SU-DHL-6 (cell line): Measurements from ENCODE around the gene ALOX5AP.

ENCODE experiments used
- H2AFZ ChIP-seq: fragments of 200-600 bp; sonication (generic); 2 replicates; pipeline ENCODE4 v1.6.1; 2014; ENCODE audit warnings: low read depth, mild to moderate bottlenecking, moderate library complexity, mixed read lengths, antibody characterized with exemption, low read length; ENCODE audit not compliant: severe bottlenecking
- H3F3A ChIP-seq: fragments of 200-600 bp; shearing (Covaris generic); 2 replicates; pipeline ENCODE4 v1.6.0; 2016; ENCODE audit warnings: antibody characterized with exemption, mild to moderate bottlenecking; ENCODE audit not compliant: insufficient read depth
- H3K27ac ChIP-seq: fragments of 200-600 bp; sonication (generic); 2 replicates; pipeline ENCODE4 v1.5.1; 2016; ENCODE audit warnings: low read depth, mild to moderate bottlenecking, low read length, moderate library complexity, mixed read lengths
- H3K27me3 ChIP-seq: fragments of 200-600 bp; sonication (generic), shearing (Covaris generic); 2 replicates; pipeline ENCODE4 v1.6.0; 2014; ENCODE audit warnings: mild to moderate bottlenecking, low read length
- H3K36me3 ChIP-seq: fragments of 200-600 bp; sonication (generic); 2 replicates; pipeline ENCODE4 v1.6.1; 2014; ENCODE audit warnings: mild to moderate bottlenecking, low read length, mixed read lengths
- H3K4me2 ChIP-seq: fragments of 300-600, 200-600 bp; shearing (Covaris generic), sonication (generic); 2 replicates; pipeline ENCODE4 v1.6.0; 2014; ENCODE audit warnings: low read length, low read depth, mild to moderate bottlenecking; ENCODE audit not compliant: poor library complexity, severe bottlenecking
- H3K4me3 ChIP-seq: fragments of 200-600 bp; sonication (generic); 2 replicates; pipeline ENCODE4 v1.5.1; 2014; ENCODE audit warnings: antibody characterized with exemption, low read length, mild to moderate bottlenecking, mixed read lengths; ENCODE audit not compliant: insufficient read depth, poor library complexity, severe bottlenecking
- H3K79me2 ChIP-seq: fragments of 200-600 bp; sonication (generic); 2 replicates; pipeline ENCODE4 v1.6.1; 2014; ENCODE audit warnings: mild to moderate bottlenecking, low read length, moderate library complexity; ENCODE audit not compliant: insufficient read depth
- H3K9ac ChIP-seq: fragments of 200-600 bp; sonication (generic); 2 replicates; pipeline ENCODE4 v1.7.0; 2014; ENCODE audit warnings: mild to moderate bottlenecking, low read length
- H3K9me2 ChIP-seq: fragments of 200-600 bp; sonication (generic); replicated peaks from 2 replicates; pipeline ENCODE4 v1.6.1; 2014; ENCODE audit warnings: low read length; ENCODE audit not compliant: insufficient read depth
- H3K9me3 ChIP-seq: fragments of 200-600 bp; sonication (generic); 2 replicates; pipeline ENCODE4 v1.6.1; 2014; ENCODE audit warnings: low read length, mixed read lengths; ENCODE audit not compliant: insufficient read depth
- H4K20me1 ChIP-seq: fragments of 200-600 bp; sonication (generic); 2 replicates; pipeline ENCODE4 v1.6.1; 2014; ENCODE audit warnings: low read depth, mild to moderate bottlenecking, antibody characterized with exemption, low read length, moderate library complexity, mixed read lengths
- EZH2phosphoT487 ChIP-seq: fragments of 200-600 bp; sonication (generic), shearing (Covaris generic); conservative IDR thresholded peaks from 2 replicates; pipeline ENCODE4 v1.6.1; 2018; ENCODE audit warnings: mild to moderate bottlenecking, antibody characterized with exemption, low read length, moderate library complexity, mixed read lengths
- TF ChIP-seq, protein P1 (sequence below): fragments of 200-600 bp; sonication (generic); IDR thresholded peaks from one replicate; pipeline ENCODE4 v1.5.1; 2017; ENCODE audit warnings: antibody characterized with exemption, mild to moderate bottlenecking, low read length, moderate library complexity; ENCODE audit not compliant: insufficient read depth, poor library complexity, severe bottlenecking

ALOX5AP gene

DNA sequence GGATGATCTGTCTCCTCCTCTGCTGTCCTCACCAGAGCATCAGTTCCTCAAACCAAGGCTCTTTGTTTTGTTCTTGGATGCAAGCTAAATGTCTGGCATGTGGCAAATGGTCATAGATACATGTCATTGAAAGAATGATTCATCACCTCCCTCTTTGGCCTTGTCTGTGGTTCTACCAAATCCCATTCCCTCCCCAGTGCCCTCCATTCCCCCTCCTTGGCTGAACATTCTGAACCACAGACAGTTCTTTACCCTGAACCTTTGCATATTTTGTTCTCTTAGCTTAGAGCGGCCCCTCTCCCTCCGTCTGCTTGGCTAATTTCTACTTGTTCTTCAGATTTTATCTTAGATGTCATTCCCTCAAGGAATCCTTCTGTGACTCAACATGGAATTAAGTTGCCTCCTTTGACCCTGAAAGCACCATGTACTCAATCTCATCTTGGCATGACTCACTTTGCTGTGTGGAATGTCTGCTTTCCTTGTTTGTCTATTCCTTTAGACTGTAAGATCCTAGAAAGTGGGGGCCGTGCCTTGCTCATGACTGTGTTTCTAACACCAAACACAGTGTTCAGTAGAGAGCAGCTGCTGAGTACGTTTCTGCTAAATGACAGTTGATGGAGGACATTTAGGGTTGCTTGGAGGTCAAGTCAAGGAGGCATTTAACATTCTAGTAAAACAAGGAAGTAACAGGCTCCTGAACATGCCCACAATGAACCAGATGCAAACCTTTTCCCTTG is 8.1 kb downstream of the ALOX5AP start:
- Histone ChIP-seq H3K27me3 (no peaks in the 10 kb centered on the region), H3K4me2 (no peak overlapping the region), H3K36me3 (no peaks in the 10 kb centered on the region), H3K4me3 (no peak overlapping the region), H3K9me3 (no peaks in the 10 kb centered on the region), H3K9me2 (no peaks in the 10 kb centered on the region), H3K9ac (no peak overlapping the region), H4K20me1 (no peaks in the 10 kb centered on the region), H3K27ac (no peak overlapping the region), H3F3A (peaks cover under 1% of the 10 kb centered on the region; the same call in 1 of the 2 replicates), H2AFZ (no peak overlapping the region), H3K79me2 (peaks cover 9% of the 10 kb centered on the region)
- no peak for TF ChIP-seq EZH2phosphoT487
- TF ChIP-seq, protein P1, sequence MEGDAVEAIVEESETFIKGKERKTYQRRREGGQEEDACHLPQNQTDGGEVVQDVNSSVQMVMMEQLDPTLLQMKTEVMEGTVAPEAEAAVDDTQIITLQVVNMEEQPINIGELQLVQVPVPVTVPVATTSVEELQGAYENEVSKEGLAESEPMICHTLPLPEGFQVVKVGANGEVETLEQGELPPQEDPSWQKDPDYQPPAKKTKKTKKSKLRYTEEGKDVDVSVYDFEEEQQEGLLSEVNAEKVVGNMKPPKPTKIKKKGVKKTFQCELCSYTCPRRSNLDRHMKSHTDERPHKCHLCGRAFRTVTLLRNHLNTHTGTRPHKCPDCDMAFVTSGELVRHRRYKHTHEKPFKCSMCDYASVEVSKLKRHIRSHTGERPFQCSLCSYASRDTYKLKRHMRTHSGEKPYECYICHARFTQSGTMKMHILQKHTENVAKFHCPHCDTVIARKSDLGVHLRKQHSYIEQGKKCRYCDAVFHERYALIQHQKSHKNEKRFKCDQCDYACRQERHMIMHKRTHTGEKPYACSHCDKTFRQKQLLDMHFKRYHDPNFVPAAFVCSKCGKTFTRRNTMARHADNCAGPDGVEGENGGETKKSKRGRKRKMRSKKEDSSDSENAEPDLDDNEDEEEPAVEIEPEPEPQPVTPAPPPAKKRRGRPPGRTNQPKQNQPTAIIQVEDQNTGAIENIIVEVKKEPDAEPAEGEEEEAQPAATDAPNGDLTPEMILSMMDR: no peak

DNA sequence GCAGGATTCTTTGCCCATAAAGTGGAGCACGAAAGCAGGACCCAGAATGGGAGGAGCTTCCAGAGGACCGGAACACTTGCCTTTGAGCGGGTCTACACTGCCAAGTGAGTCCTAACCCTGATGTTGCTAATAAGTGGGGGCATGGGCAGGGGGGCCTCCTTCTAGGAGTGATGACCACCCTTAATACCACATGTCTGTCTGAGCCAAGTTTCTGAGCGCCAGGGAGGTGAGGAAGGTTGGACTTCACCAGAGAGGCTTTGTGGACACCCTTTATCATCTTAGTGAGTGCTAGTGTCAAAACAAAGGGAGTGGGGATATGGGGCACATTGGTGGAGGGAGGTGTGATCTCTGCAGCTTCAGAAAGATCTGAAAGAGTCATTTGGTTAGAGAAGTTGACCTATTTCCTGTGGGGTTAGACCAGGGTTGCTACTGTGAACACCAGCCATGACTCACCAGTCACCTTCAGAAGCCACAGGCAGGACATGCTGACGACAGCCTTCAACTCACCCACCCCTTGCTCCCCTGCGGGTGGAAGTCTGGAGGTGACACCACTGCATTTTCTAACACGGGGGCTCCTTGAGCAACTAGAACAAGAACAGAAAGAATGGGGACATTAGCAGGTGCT is 8.8 kb downstream of the ALOX5AP start:
- Histone ChIP-seq H3K36me3 (no peaks in the 10 kb centered on the region), H3K9me2 (no peaks in the 10 kb centered on the region), H3K27ac (no peak overlapping the region), H3K79me2 (peaks cover 9% of the 10 kb centered on the region), H3K4me2 (no peak overlapping the region), H3K4me3 (no peak overlapping the region), H3F3A (no peaks in the 10 kb centered on the region), H3K27me3 (no peaks in the 10 kb centered on the region), H3K9ac (no peak overlapping the region), H3K9me3 (no peaks in the 10 kb centered on the region), H2AFZ (no peak overlapping the region), H4K20me1 (no peaks in the 10 kb centered on the region)
- TF ChIP-seq, protein P1: no peak
- no peak for TF ChIP-seq EZH2phosphoT487

DNA sequence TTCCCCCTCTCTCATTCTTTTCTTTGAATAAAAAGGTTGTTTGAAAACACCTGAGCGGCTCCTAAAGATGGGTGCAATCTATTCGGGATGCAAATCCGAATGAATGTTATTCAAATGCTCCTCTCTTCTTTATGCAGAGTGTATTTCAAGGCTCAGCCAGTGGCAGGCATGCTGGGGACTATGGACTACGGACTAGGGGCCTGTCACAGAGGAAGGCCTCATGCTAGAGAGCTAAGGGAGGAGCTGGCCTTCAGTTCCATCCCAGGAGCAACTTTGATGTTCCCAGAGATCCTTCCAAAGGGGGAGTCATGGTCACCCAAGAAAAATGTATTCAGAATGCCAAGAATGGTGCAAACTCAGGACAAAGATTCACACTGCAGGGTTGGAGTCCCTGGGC is 9.3 kb downstream of the ALOX5AP start:
- Histone ChIP-seq H3K9ac (no peak overlapping the region), H3F3A (no peaks in the 10 kb centered on the region), H3K9me3 (no peaks in the 10 kb centered on the region), H3K4me3 (no peak overlapping the region), H3K79me2 (peaks cover 9% of the 10 kb centered on the region), H3K27ac (no peak overlapping the region), H3K4me2 (no peak overlapping the region), H3K9me2 (no peaks in the 10 kb centered on the region), H4K20me1 (no peaks in the 10 kb centered on the region), H2AFZ (no peak overlapping the region), H3K36me3 (no peaks in the 10 kb centered on the region), H3K27me3 (no peaks in the 10 kb centered on the region)
- no peak for TF ChIP-seq EZH2phosphoT487
- TF ChIP-seq, protein P1: no peak
